GM23338 (cell line): Measurements from ENCODE around the gene TESK2. TPM values are rescaled to one million over a fixed set of nuclear protein-coding genes. Genes with fewer than 3 reads are reported as not detected.

ENCODE experiments used
- ATAC-seq: fragments of 200-7000 bp; cut with Tn5 transposase; 3 replicates; pipeline ENCODE4 v1.9.1; 2020
- DNase-seq: peaks from one replicate; pipeline ENCODE4 v3.0.0-alpha.2; 2015; ENCODE audit warnings: low spot score
- H2AFZ ChIP-seq: fragments of 200-600 bp; sonication (generic); 2 replicates; pipeline ENCODE4 v1.8.0; 2016; ENCODE audit warnings: antibody characterized with exemption, mild to moderate bottlenecking, moderate library complexity
- H3F3A ChIP-seq: fragments of 200-600 bp; sonication (generic); replicated peaks from 2 replicates; pipeline ENCODE4 v1.8.0; 2017; ENCODE audit warnings: antibody characterized with exemption, mixed run types, low read depth
- H3K27ac ChIP-seq: fragments of 200-600 bp; sonication (generic); 2 replicates; pipeline ENCODE4 v1.6.1; 2016; ENCODE audit warnings: low read depth
- H3K27me3 ChIP-seq: fragments of 200-600 bp; sonication (generic); 2 replicates; pipeline ENCODE4 v1.8.0; 2016; ENCODE audit warnings: mild to moderate bottlenecking, mixed run types, moderate library complexity; ENCODE audit not compliant: insufficient read depth
- H3K36me3 ChIP-seq: fragments of 200-600 bp; sonication (generic); 2 replicates; pipeline ENCODE4 v1.8.0; 2016; ENCODE audit warnings: mild to moderate bottlenecking; ENCODE audit not compliant: insufficient read depth
- H3K4me1 ChIP-seq: fragments of 200-600 bp; sonication (generic); 2 replicates; pipeline ENCODE4 v1.8.0; 2016; ENCODE audit warnings: mild to moderate bottlenecking, moderate library complexity; ENCODE audit not compliant: insufficient read depth
- H3K4me2 ChIP-seq: fragments of 200-600 bp; sonication (generic); 2 replicates; pipeline ENCODE4 v1.7.1; 2017; ENCODE audit warnings: mixed run types
- H3K4me3 ChIP-seq: fragments of 200-600 bp; sonication (generic); 2 replicates; pipeline ENCODE4 v1.6.1; 2016; ENCODE audit warnings: mixed run types
- H3K79me2 ChIP-seq: fragments of 200-600 bp; sonication (generic); replicated peaks from 2 replicates; pipeline ENCODE4 v1.8.0; 2017; ENCODE audit warnings: mild to moderate bottlenecking; ENCODE audit not compliant: insufficient read depth
- H3K9me2 ChIP-seq: fragments of 200-600 bp; sonication (generic); 2 replicates; pipeline ENCODE4 v1.8.0; 2017; ENCODE audit not compliant: insufficient read depth
- H4K20me1 ChIP-seq: fragments of 200-600 bp; sonication (generic); replicated peaks from 2 replicates; pipeline ENCODE4 v1.8.0; 2017; ENCODE audit warnings: mild to moderate bottlenecking; ENCODE audit not compliant: insufficient read depth
- H3K27ac Mint-ChIP-seq: 2 replicates; pipeline ENCODE4 v1.8.0; 2020; ENCODE audit warnings: inconsistent platforms, mild to moderate bottlenecking, moderate library complexity, mixed read lengths
- H3K27me3 Mint-ChIP-seq: 3 replicates; pipeline ENCODE4 v1.8.0; 2022; ENCODE audit warnings: low read depth, mild to moderate bottlenecking, moderate library complexity, mixed read lengths, inconsistent platforms; ENCODE audit not compliant: insufficient read depth, poor library complexity
- H3K36me3 Mint-ChIP-seq: 3 replicates; pipeline ENCODE4 v1.8.0; 2021; ENCODE audit warnings: low read depth, mild to moderate bottlenecking, inconsistent platforms, moderate library complexity, mixed read lengths
- H3K4me1 Mint-ChIP-seq: 3 replicates; pipeline ENCODE4 v1.8.0; 2020; ENCODE audit warnings: mild to moderate bottlenecking, inconsistent platforms, mixed read lengths
- H3K4me3 Mint-ChIP-seq: 3 replicates; pipeline ENCODE4 v1.8.0; 2021; ENCODE audit warnings: moderate library complexity, mild to moderate bottlenecking, inconsistent platforms, mixed read lengths
- H3K9me3 Mint-ChIP-seq: 3 replicates; pipeline ENCODE4 v1.8.0; 2020; ENCODE audit warnings: moderate library complexity, mild to moderate bottlenecking, inconsistent platforms, mixed read lengths
- EZH2phosphoT487 ChIP-seq: fragments of 200-600 bp; sonication (generic); IDR thresholded peaks from one replicate; pipeline ENCODE4 v1.8.1; 2018; ENCODE audit warnings: antibody characterized with exemption; ENCODE audit not compliant: unreplicated experiment
- NANOG ChIP-seq: IDR thresholded peaks from 2 replicates; pipeline ENCODE4 v1.6.1; 2016; ENCODE audit warnings: antibody characterized with exemption, borderline replicate concordance
- POLR2AphosphoS5 ChIP-seq: IDR thresholded peaks from 2 replicates; pipeline ENCODE4 v1.6.1; 2016; ENCODE audit warnings: antibody characterized with exemption, low read depth
- STAT1 ChIP-seq: IDR thresholded peaks from one replicate; pipeline ENCODE4 v1.6.1; 2016; ENCODE audit warnings: antibody characterized with exemption; ENCODE audit not compliant: unreplicated experiment
- ZNF114 ChIP-seq: fragments of 250-450 bp; sonication (Bioruptor Pico); IDR thresholded peaks from 2 replicates; pipeline ENCODE4 v1.5.0; 2020; ENCODE audit warnings: mild to moderate bottlenecking, moderate library complexity
- polyA plus RNA-seq: library from polyadenylated mRNA; unstranded; fragments of >200 nt; fragmentation: Nextera tagmentation; extraction: Ambion mirVana; gene quantifications from 2 replicates; pipeline ENCODE4 v1.2.1, GENCODE V29; 2016
- total RNA-seq: library from RNA; depleted of rRNA; stranded (reverse); fragments of >200 nt; shearing (Covaris generic); gene quantifications from 2 replicates; pipeline ENCODE4 v1.2.3, GENCODE V29; 2014
- TF ChIP-seq, protein P1 (sequence below): IDR thresholded peaks from 2 replicates; pipeline ENCODE4 v1.6.1; 2016; ENCODE audit warnings: antibody characterized with exemption
- TF ChIP-seq, protein P2 (sequence below), 2 experiments: fragments of 200-600 bp in 1 of 2; sonication (generic) in 1 of 2; conservative IDR thresholded peaks; 2 replicates each; pipeline versions ENCODE4 v1.5.1 to v1.6.1; 2016 to 2017; ENCODE audit warnings: antibody characterized with exemption in 2 of 2, low read depth in 2 of 2, mild to moderate bottlenecking in 2 of 2, moderate library complexity in 1 of 2
- TF ChIP-seq, protein P3 (sequence below): fragments of 250-450 bp; sonication (Bioruptor Pico); IDR thresholded peaks from 2 replicates; pipeline ENCODE4 v1.5.0; 2020; ENCODE audit warnings: mild to moderate bottlenecking, moderate library complexity

TESK2 gene
- total and polyA plus RNA-seq, 2 experiments from 2014 or later: 5.2 to 14.0 TPM

GRCh38 chr1:45456531-45456930 is 34.4 kb downstream of the TESK2 start:
- H3K27me3 ChIP-seq: no peaks in the 10 kb centered on the region
- H3K4me1 ChIP-seq: peaks cover 16% of the 10 kb centered on the region
- no peak overlapping the region for H3K27ac Mint-ChIP-seq
- no peaks in the 10 kb centered on the region for H3K79me2 ChIP-seq
- H4K20me1 ChIP-seq: no peaks in the 10 kb centered on the region
- H3K4me3 ChIP-seq: no peak overlapping the region
- DNase-seq (no peak), ATAC-seq (no peak)
- H3K9me2 ChIP-seq: no peaks in the 10 kb centered on the region
- H3F3A ChIP-seq: 0 out of 2 replicates have a peak, but pooled peaks cover 3% of the 10 kb centered on the region
- peaks cover 24% of the 10 kb centered on the region for H3K4me1 Mint-ChIP-seq
- H3K27ac ChIP-seq: no peak overlapping the region
- TF ChIP-seq, protein P1, sequence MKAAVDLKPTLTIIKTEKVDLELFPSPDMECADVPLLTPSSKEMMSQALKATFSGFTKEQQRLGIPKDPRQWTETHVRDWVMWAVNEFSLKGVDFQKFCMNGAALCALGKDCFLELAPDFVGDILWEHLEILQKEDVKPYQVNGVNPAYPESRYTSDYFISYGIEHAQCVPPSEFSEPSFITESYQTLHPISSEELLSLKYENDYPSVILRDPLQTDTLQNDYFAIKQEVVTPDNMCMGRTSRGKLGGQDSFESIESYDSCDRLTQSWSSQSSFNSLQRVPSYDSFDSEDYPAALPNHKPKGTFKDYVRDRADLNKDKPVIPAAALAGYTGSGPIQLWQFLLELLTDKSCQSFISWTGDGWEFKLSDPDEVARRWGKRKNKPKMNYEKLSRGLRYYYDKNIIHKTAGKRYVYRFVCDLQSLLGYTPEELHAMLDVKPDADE: no peak
- no peak for TF ChIP-seq NANOG
- no peak for TF ChIP-seq ZNF114 (CRISPR knock-in tag)
- TF ChIP-seq POLR2AphosphoS5: no peak
- TF ChIP-seq, protein P2, sequence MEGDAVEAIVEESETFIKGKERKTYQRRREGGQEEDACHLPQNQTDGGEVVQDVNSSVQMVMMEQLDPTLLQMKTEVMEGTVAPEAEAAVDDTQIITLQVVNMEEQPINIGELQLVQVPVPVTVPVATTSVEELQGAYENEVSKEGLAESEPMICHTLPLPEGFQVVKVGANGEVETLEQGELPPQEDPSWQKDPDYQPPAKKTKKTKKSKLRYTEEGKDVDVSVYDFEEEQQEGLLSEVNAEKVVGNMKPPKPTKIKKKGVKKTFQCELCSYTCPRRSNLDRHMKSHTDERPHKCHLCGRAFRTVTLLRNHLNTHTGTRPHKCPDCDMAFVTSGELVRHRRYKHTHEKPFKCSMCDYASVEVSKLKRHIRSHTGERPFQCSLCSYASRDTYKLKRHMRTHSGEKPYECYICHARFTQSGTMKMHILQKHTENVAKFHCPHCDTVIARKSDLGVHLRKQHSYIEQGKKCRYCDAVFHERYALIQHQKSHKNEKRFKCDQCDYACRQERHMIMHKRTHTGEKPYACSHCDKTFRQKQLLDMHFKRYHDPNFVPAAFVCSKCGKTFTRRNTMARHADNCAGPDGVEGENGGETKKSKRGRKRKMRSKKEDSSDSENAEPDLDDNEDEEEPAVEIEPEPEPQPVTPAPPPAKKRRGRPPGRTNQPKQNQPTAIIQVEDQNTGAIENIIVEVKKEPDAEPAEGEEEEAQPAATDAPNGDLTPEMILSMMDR (conservative IDR thresholded peaks at IDR 0.05; ENCODE audit: low read depth in 2 of 2): no peak
- no peaks in the 10 kb centered on the region for H3K36me3 ChIP-seq
- no peaks in the 10 kb centered on the region for H3K9me3 Mint-ChIP-seq
- H3K27me3 Mint-ChIP-seq: peaks cover 1% of the 10 kb centered on the region
- H2AFZ ChIP-seq: no peak overlapping the region
- H3K4me2 ChIP-seq: no peak overlapping the region
- H3K4me3 Mint-ChIP-seq: no peak overlapping the region
- peaks cover 4% of the 10 kb centered on the region; the same call in 1 of the 3 replicates for H3K36me3 Mint-ChIP-seq

GRCh38 chr1:45455162-45455561 is 35.8 kb downstream of the TESK2 start:
- Histone ChIP-seq H2AFZ (no peak overlapping the region), H3K27ac (0 out of 2 replicates have a peak overlapping the region, but pooled peaks have one; percentile 2), H3K4me2 (peak overlapping the region; percentile 29; the same call in 1 of the 2 replicates), H3F3A (0 out of 2 replicates have a peak, but pooled peaks cover 3% of the 10 kb centered on the region), H4K20me1 (no peaks in the 10 kb centered on the region), H3K4me3 (no peak overlapping the region), H3K27me3 (no peaks in the 10 kb centered on the region), H3K4me1 (peaks cover 16% of the 10 kb centered on the region), H3K9me2 (no peaks in the 10 kb centered on the region), H3K79me2 (no peaks in the 10 kb centered on the region), H3K36me3 (no peaks in the 10 kb centered on the region)
- H3K9me3 Mint-ChIP-seq: no peaks in the 10 kb centered on the region
- peaks cover 24% of the 10 kb centered on the region for H3K4me1 Mint-ChIP-seq
- peak overlapping the region; percentile 73 for H3K27ac Mint-ChIP-seq
- peaks cover 4% of the 10 kb centered on the region; the same call in 1 of the 3 replicates for H3K36me3 Mint-ChIP-seq
- DNase-seq (peak; percentile 38), ATAC-seq (peak; percentile 56)
- no peak overlapping the region for H3K4me3 Mint-ChIP-seq
- peaks cover 1% of the 10 kb centered on the region for H3K27me3 Mint-ChIP-seq
- TF ChIP-seq POLR2AphosphoS5 (no peak), EZH2phosphoT487 (no peak), NANOG (no peak), STAT1 (no peak)
- TF ChIP-seq, protein P3, sequence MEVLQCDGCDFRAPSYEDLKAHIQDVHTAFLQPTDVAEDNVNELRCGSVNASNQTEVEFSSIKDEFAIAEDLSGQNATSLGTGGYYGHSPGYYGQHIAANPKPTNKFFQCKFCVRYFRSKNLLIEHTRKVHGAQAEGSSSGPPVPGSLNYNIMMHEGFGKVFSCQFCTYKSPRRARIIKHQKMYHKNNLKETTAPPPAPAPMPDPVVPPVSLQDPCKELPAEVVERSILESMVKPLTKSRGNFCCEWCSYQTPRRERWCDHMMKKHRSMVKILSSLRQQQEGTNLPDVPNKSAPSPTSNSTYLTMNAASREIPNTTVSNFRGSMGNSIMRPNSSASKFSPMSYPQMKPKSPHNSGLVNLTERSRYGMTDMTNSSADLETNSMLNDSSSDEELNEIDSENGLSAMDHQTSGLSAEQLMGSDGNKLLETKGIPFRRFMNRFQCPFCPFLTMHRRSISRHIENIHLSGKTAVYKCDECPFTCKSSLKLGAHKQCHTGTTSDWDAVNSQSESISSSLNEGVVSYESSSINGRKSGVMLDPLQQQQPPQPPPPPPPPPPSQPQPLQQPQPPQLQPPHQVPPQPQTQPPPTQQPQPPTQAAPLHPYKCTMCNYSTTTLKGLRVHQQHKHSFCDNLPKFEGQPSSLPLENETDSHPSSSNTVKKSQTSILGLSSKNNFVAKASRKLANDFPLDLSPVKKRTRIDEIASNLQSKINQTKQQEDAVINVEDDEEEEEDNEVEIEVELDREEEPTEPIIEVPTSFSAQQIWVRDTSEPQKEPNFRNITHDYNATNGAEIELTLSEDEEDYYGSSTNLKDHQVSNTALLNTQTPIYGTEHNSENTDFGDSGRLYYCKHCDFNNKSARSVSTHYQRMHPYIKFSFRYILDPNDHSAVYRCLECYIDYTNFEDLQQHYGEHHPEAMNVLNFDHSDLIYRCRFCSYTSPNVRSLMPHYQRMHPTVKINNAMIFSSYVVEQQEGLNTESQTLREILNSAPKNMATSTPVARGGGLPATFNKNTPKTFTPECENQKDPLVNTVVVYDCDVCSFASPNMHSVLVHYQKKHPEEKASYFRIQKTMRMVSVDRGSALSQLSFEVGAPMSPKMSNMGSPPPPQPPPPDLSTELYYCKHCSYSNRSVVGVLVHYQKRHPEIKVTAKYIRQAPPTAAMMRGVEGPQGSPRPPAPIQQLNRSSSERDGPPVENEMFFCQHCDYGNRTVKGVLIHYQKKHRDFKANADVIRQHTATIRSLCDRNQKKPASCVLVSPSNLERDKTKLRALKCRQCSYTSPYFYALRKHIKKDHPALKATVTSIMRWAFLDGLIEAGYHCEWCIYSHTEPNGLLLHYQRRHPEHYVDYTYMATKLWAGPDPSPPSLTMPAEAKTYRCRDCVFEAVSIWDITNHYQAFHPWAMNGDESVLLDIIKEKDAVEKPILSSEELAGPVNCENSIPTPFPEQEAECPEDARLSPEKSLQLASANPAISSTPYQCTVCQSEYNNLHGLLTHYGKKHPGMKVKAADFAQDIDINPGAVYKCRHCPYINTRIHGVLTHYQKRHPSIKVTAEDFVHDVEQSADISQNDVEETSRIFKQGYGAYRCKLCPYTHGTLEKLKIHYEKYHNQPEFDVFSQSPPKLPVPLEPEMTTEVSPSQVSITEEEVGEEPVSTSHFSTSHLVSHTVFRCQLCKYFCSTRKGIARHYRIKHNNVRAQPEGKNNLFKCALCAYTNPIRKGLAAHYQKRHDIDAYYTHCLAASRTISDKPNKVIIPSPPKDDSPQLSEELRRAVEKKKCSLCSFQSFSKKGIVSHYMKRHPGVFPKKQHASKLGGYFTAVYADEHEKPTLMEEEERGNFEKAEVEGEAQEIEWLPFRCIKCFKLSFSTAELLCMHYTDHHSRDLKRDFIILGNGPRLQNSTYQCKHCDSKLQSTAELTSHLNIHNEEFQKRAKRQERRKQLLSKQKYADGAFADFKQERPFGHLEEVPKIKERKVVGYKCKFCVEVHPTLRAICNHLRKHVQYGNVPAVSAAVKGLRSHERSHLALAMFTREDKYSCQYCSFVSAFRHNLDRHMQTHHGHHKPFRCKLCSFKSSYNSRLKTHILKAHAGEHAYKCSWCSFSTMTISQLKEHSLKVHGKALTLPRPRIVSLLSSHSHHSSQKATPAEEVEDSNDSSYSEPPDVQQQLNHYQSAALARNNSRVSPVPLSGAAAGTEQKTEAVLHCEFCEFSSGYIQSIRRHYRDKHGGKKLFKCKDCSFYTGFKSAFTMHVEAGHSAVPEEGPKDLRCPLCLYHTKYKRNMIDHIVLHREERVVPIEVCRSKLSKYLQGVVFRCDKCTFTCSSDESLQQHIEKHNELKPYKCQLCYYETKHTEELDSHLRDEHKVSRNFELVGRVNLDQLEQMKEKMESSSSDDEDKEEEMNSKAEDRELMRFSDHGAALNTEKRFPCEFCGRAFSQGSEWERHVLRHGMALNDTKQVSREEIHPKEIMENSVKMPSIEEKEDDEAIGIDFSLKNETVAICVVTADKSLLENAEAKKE (CRISPR knock-in tag): no peak
- TF ChIP-seq, protein P2 (conservative IDR thresholded peaks at IDR 0.05; ENCODE audit: low read depth in 2 of 2): no peak
- TF ChIP-seq, protein P1: no peak
